HG02571 (cell line): Measurements from ENCODE around the gene LHFPL4.
"Not testable (repeated sequence)": the region's sequence is repeated elsewhere in the genome, so short reads cannot be mapped to it uniquely, and the experiment has no call there.

Experiments used
- ATAC-seq: cut with Tn5 transposase; IDR thresholded peaks from one replicate; pipeline ENCODE4 v1.9.1; 2021; ENCODE audit warnings: mild to moderate bottlenecking, moderate library complexity; ENCODE audit not compliant: unreplicated experiment

Gene LHFPL4

GRCh38 chr3:9542182-9542581, 11.4 kb downstream of the LHFPL4 start:
- ATAC-seq, result no peak

DNA sequence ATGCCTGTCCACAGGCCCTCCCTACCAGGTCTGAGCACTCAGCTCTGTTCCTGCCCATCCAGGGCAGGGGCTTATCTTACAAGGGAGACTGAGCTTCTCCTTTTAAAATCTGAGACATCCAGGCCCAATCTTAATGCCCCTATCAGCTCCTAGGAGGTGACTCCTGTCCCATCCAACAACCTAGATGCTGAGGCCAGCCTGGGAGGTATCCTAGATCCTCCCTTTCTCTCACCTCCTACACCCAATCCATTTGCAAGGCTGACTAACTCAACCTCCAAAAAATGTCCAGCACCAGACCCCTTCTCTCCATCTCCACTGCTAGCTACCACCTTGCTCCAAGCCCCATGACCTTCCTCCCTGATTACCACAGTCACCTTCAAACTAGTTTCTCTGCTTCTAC, 17.4 kb downstream of the LHFPL4 start:
- ATAC-seq, result no peak

- no peak for ATAC-seq
Measured at GRCh38 chr3:9534429-9534828, 19.2 kb downstream of the LHFPL4 start.

- ATAC-seq, result no peak
Measured at GRCh38 chr3:9525078-9525477, 28.5 kb downstream of the LHFPL4 start.

DNA sequence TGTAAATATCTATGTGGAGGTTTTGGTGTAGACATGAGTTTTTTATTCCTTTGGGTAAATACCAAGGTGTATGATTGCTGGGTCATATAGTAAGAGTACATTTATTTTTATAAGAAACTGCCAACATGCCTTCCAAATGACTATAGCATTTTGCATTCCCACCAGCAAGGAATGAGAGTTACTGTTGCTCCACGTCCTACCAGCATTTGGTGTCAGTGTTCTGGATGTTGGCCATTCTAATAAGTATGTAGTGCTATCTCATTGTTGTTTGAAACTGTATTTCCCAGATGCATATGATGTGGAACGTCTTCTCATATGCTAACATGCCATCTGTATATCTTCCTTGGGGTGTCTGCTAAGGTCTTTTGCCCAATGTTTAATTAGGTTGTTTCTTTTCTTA, 38.7 kb downstream of the LHFPL4 start:
- no peak for ATAC-seq

DNA sequence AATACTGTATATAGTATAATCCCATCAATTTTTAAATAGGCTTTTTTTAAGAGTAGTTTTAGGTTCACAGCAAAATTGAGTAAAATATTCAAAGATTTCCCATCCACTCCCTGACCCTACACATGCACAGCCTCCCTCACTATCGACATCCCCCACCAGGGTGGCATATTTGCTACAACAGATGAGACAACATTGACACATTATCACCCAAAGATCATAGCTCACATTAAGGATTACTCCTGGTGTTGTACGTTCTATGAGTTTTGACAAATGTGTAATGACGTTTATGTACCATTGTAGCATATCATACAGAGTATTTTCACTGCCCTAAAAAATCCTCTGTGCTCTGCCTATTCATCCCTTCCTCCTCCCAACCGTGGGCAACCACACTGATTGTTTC, 39.3 kb downstream of the LHFPL4 start:
- no peak for ATAC-seq

- no peak for ATAC-seq
Measured at GRCh38 chr3:9512456-9513045, 41.1 kb downstream of the LHFPL4 start.

DNA sequence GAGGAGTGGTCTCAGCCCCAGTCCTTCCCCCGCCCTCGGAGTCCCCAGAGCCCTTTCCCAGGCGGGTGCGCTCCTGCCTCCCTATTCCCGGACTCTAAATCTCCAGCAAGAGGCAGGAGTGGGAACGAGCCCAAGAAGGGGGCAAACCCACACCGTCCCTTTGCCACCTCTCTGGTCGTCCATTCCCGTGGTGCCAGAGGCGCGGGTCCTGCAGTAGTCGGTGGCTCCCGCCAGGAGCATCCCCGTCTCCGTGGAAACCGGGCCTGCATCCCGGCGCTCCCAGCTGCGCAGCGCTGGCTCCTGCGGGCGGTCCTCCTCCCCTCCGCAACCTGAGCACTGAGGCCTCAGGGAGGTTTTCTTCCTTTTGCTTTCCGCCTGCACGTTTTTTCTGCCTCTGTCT, 44.8 kb downstream of the LHFPL4 start:
- ATAC-seq, result no peak

- ATAC-seq, result no peak
Measured at GRCh38 chr3:9507586-9508578, 45.7 kb downstream of the LHFPL4 start.

GRCh38 chr3:9503283-9503682, 50.3 kb downstream of the LHFPL4 start:
- no peak for ATAC-seq

DNA sequence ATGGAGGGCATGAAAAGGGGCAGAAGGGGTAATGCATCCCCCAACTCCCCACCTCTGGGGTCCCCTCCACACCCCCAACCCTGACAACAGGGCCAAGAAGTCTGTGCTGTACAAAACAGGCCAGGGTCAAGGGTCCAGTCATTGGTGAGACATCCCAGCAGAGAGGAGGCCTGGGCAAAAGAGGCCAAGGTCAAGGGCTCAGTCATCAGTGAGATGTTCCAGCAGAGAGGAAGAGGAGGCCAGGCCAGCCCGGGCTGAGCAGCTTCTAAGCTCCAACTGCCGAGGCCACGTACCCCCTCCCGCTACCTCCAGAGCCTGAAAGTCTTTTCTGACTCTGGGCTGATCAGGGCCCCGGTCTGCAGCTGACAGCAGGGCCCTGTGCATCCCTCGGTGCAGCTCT, 52.4 kb downstream of the LHFPL4 start:
- ATAC-seq, result no peak

DNA sequence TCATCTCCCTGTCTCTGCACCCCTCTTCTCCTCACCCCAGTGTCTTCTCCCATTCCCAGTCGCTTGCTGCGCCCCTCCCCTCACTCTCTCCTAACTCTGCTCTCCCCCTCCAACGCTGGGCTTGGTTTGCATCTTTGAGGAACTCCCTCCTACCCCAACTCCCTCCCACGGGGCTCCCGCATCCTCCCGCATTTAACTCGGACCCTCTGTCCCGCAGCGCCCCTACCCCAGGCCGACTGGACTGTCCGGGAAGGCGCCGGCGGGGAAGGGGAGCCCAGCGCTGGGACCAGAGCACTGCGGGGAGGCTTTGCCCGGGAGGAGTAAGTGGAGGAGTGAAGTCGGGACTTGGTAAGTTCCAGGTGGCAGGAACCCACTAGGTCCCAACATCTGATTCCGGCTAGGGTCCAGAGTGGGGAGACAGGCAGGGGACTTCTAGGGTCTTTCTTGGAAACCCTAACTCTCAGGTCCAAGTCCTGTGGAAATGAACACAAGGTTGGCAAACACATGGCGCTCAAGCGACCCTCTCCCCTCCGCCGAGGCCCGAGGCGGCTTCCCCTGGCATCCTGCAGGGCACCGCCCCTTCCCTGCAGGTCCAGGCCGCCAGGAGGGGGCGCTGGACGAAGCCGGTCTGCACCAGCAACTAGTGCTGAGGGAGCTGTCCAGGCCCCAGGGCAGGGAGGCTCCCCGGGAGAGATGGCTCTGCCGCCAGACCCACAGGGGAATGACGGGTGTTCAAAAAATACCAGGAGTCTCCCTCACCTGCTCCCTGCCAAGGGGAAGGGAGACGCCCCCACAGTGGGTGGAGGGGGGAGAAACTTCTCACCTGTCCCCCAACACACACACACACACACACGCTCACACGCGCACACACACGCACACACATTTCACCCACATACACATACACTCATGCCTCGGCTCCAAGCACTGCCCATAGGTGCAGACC, 53.2 kb downstream of the LHFPL4 start:
- no peak for ATAC-seq

- no peak for ATAC-seq
Measured at GRCh38 chr3:9499455-9500107, 54.0 kb downstream of the LHFPL4 start.

DNA sequence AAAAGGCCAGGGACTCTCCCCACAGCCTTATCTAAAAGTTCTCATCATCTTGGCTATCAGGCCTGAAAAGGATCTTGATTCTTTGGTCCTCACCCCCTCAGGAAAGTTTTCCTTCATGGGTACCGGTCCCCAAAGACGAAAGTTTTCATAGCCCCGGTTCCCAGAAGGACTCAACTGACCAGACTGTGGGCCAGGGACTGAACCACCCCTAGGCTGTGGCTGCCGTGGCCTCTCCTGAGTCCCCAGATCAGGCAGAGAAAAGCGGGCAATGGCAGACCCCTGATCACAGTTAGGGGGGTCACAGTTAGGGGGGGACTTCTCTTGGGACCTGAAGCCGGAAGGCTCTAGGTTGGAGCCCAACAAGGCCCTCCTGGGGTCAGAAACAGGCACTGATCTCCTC, 54.8 kb downstream of the LHFPL4 start:
- ATAC-seq, result no peak

GRCh38 chr3:9497821-9498565, 55.6 kb downstream of the LHFPL4 start:
- no peak for ATAC-seq

DNA sequence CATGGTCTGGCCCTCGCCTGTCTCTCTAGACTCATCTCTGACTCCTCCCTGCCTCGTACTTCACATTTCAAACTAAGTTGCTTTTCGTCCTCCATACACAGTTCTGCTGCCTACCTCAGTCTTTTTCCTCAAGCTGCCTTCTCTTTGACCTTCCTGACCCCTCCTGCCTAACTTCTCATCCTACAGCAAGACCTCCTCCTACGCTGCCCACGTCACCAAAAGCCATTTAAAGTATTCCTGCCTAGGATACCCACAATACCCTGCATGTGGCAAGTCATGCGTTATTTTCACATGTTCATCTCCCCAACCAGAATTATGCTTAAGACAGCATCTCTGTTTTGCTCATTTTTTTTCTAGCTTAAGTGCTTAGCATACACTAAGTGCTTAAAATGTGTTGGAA, 56.7 kb downstream of the LHFPL4 start:
- ATAC-seq, result no peak

GRCh38 chr3:9494036-9494435, 59.6 kb downstream of the LHFPL4 start:
- ATAC-seq, result not testable (repeated sequence)

GRCh38 chr3:9491506-9491905, 62.1 kb downstream of the LHFPL4 start:
- no peak for ATAC-seq

GRCh38 chr3:9485248-9485647, 68.4 kb downstream of the LHFPL4 start:
- no peak for ATAC-seq

DNA sequence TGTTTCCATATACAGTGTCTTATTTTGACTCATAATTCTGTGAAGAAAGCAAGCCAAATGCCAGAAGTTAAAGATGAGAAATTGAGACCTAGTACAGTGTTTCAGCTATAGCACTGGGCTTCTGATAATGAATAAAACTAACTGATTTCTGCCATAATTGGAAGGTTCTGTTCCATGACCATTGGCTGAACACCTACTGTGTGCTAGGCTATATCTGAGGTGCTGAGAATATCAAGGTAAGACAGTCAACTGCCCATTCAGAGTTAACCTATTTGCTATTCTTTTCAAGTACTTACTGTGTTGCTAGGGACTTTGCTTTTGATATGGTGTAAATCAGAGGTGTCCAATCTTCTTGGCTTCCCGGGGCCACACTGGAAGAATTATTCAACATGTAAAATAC, 73.4 kb downstream of the LHFPL4 start:
- no peak for ATAC-seq
